ENCODE data around the gene PSMD5. TPM values are rescaled to one million over a fixed set of nuclear protein-coding genes. Genes with fewer than 3 reads are reported as not detected.

The PSMD5 gene
- polyA plus RNA-seq, 1 experiment = 57.6 TPM

DNA sequence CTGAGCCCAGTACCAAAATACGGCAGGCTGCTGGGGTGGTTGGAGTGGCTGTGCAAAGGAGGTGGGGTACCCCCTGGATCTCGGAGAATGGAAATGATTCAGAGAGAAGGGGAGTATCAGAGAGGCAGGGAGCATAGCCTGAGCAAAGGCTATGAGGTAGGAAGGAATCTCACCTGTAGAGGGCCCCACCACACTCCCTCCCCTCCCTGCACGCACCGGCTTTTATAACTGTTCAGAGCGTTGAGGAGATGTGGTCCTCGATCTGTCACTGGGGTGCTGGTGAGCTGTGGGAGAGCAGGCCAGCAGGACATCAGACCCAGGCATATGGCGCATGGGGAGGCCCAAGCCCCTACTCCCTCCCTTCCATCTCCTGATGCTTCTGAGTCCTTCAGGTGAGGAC lies 21.1 kb upstream of the PSMD5 start:
- no peaks in the 10 kb centered on the region for H3K9me3 ChIP-seq (ENCODE audit: control insufficient read depth, insufficient read depth, low read length)
- H3K27me3 ChIP-seq (ENCODE audit: control insufficient read depth, insufficient read depth, low read length) = no peaks in the 10 kb centered on the region
- no peak overlapping the region for H3K27ac ChIP-seq (ENCODE audit: low read depth, low read length)
- ChIA-PET POLR2A (no interaction called here), CTCF (no interaction called here)
- DNase-seq (ENCODE audit: low read depth, low spot score) = no peak
- H3K4me3 ChIP-seq (ENCODE audit: low read depth, low read length) = no peak overlapping the region
- no peak for TF ChIP-seq CTCF (IDR thresholded peaks at IDR 0.05; ENCODE audit: low read depth, low read length)

GRCh38 chr9:120862452-120862851 lies 19.7 kb upstream of the PSMD5 start:
- no peak for TF ChIP-seq CTCF (IDR thresholded peaks at IDR 0.05; ENCODE audit: low read depth, low read length)
- CTCF ChIA-PET = no interaction called here

DNA sequence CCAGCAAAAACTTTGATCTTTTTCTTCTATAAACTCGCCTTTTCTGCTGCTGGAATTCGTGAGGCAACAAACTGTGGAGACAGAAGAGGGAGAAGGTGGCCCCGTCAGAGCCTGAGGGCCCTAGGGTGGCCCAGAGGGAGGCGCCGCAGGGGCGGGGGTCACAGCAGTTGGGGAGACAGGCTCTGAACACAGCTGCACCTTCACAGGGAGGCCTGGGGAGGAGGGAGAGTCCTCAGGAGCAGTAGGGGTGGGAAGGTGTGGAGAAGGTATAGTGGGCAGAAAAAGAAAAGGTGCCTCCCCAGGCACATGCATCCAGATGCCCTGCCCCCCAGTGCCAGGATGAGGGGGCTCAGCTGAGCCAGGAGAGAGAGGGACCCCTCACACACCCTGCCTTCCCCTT lies 19.2 kb upstream of the PSMD5 start:
- H3K4me3 ChIP-seq (ENCODE audit: low read depth, low read length) = no peak overlapping the region
- no peak overlapping the region for H3K27ac ChIP-seq (ENCODE audit: low read depth, low read length)
- no peaks in the 10 kb centered on the region for H3K9me3 ChIP-seq (ENCODE audit: control insufficient read depth, insufficient read depth, low read length)
- TF ChIP-seq CTCF (IDR thresholded peaks at IDR 0.05; ENCODE audit: low read depth, low read length) = no peak
- H3K27me3 ChIP-seq (ENCODE audit: control insufficient read depth, insufficient read depth, low read length) = no peaks in the 10 kb centered on the region
- POLR2A ChIA-PET = no interaction called here
- no peak for DNase-seq (ENCODE audit: low read depth, low spot score)
- CTCF ChIA-PET = no interaction called here

More at GRCh38 chr9:120862452-120862851, 19.7 kb upstream of the PSMD5 start:
- POLR2A ChIA-PET = no interaction called here
- Histone ChIP-seq H3K27me3 (ENCODE audit: control insufficient read depth, insufficient read depth, low read length) (no peaks in the 10 kb centered on the region), H3K4me3 (ENCODE audit: low read depth, low read length) (no peak overlapping the region), H3K9me3 (ENCODE audit: control insufficient read depth, insufficient read depth, low read length) (no peaks in the 10 kb centered on the region), H3K27ac (ENCODE audit: low read depth, low read length) (no peak overlapping the region)
- DNase-seq (ENCODE audit: low read depth, low spot score) = no peak

- no peak for TF ChIP-seq CTCF (IDR thresholded peaks at IDR 0.05; ENCODE audit: low read depth, low read length)
- Histone ChIP-seq H3K27ac (ENCODE audit: low read depth, low read length) (no peak overlapping the region), H3K4me3 (ENCODE audit: low read depth, low read length) (no peak overlapping the region), H3K27me3 (ENCODE audit: control insufficient read depth, insufficient read depth, low read length) (no peaks in the 10 kb centered on the region), H3K9me3 (ENCODE audit: control insufficient read depth, insufficient read depth, low read length) (no peaks in the 10 kb centered on the region)
- ChIA-PET POLR2A (interaction anchor here (0.6 kb wide), 1 partner anchor 48 kb away, joined by 3 read pairs; no protein-coding TSS in a partner anchor), CTCF (no interaction called here)
- no peak for DNase-seq (ENCODE audit: low read depth, low spot score)
These were observed 17.4 kb upstream of the PSMD5 start for GRCh38 chr9:120860083-120860482.

- H3K9me3 ChIP-seq (ENCODE audit: control insufficient read depth, insufficient read depth, low read length) = no peaks in the 10 kb centered on the region
- POLR2A ChIA-PET = no interaction called here
- H3K27me3 ChIP-seq (ENCODE audit: control insufficient read depth, insufficient read depth, low read length) = no peaks in the 10 kb centered on the region
- CTCF ChIA-PET = no interaction called here
- H3K4me3 ChIP-seq (ENCODE audit: low read depth, low read length) = no peak overlapping the region
- no peak for DNase-seq (ENCODE audit: low read depth, low spot score)
- H3K27ac ChIP-seq (ENCODE audit: low read depth, low read length) = no peak overlapping the region
- no peak for TF ChIP-seq CTCF (IDR thresholded peaks at IDR 0.05; ENCODE audit: low read depth, low read length)
These were observed 16.6 kb upstream of the PSMD5 start for GRCh38 chr9:120859361-120859760.
